Epithelial cell of prostate (primary cell): ENCODE data around the gene SNAP47.

ENCODE experiments used
- DNase-seq: peaks from one replicate; pipeline ENCODE4 v3.0.0-alpha.2; 2011; ENCODE audit warnings: low read depth, low spot score
- H3K27ac ChIP-seq: fragments of 450-650 bp; 2 replicates; pipeline ENCODE4 v1.5.1; 2017; ENCODE audit warnings: mild to moderate bottlenecking

The SNAP47 gene

DNA sequence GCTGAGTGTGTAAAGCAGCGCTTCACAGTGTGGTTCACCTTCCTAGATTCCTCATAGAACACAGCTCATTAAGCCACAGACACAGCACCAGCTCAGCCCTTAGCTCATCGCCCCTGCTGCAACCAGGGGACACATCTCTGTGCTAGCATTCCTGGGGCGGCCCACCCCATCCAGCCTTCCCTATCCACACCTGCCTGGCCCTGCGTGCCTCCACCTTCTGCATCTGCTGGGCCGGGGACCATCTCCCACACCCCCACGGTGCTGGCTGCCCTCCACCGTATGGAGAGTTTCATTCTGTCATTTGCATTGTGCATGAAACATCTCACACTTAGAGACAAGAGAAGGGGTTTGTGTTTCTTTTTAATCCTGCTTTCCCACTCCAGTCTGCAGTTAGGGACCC is 44.5 kb downstream of the SNAP47 start:
- no peak overlapping the region for H3K27ac ChIP-seq
- DNase-seq: no peak

DNA sequence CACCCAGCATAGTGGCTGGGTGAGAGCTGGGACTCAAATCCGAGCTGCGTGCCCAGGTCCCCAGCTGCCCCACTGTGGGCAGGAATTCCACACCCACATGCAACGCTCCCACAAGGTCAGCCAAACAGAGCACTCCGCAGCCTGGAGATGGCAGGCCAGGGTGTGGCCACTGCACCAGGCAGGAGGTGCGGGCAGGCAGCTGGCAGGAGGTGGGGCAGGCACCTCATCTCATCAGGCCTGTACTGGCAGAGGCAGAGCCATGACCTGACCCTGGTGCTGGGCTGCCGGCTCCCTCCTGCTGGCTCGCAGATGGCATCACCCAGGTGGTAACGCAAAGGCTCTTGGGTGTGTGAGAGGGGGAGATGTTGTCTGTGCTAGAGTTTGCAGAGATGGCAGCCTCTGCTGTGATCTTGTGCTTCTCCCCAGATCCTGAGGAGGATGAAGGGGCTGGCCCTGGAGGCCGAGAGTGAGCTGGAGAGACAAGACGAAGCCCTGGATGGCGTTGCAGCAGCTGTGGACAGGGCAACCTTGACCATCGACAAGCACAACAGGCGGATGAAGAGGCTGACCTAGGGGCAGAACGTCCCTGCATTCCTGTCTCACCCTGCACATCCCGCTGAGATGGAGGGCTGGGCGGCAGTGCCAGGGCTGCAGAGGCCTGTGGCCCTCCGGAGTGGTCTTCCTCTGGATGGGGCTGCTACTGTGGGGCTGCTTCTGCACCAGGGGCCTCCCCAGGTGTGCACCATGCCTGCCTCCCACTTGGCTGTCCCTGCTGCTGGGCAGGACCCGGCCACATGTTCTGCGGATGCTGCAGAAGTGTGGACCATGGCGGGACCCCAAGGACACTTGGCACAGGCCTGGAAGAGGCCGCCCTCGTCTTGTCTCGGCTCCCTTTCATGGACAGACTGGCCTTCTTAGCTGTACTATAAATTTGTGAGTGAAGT is 45.1 kb downstream of the SNAP47 start:
- DNase-seq: no peak
- no peak overlapping the region for H3K27ac ChIP-seq

DNA sequence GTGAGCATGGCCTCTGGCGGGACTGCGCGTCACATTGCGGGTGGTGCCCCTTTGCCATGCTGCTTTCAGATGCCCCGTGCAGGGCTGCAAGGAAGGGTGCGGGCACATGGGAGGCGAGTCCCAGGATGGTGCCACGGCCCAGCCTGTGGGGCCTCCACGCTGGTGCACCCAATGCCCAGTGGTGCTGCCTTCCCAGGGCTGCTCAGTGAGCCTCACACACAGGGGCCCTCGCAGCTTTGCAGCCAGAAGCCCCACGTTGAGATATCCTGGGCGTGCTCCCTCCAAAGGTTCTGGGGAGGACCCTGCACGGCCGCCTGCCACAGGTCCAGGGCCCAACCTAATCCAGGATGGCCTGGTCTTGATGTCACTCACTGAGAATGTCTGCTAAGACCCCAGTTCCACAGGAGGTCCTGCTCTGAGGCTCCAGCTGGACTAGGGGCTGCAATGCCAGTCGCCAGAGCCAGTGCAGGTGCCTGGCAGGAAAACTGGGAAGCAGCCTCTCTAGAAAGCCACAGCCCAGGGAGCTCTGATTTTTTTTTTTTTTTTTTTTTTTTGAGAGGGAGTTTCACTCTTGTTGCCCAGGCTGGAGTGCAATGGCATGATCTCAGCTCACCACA is 46.2 kb downstream of the SNAP47 start:
- H3K27ac ChIP-seq: no peak overlapping the region
- no peak for DNase-seq

DNA sequence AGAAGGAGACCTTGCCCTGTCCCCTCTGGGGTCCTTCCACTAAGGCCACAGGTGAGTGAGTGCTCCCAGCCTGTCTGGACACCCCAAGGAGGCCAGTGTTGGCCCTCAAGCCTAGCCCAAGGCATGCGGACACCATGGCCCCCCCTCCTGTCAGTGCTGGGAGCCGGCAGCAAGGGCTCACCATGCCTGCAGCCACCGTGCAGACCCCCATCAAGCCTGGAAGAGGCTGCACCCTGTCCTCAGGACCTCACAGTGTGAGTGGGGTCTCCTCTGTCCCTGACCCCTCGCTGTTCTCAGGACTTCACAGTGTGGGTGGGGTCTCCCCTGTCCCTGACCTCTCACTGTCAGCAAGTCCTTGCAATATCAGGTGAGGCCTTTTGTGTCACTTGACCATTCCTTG is 47.0 kb downstream of the SNAP47 start:
- no peak for DNase-seq

DNA sequence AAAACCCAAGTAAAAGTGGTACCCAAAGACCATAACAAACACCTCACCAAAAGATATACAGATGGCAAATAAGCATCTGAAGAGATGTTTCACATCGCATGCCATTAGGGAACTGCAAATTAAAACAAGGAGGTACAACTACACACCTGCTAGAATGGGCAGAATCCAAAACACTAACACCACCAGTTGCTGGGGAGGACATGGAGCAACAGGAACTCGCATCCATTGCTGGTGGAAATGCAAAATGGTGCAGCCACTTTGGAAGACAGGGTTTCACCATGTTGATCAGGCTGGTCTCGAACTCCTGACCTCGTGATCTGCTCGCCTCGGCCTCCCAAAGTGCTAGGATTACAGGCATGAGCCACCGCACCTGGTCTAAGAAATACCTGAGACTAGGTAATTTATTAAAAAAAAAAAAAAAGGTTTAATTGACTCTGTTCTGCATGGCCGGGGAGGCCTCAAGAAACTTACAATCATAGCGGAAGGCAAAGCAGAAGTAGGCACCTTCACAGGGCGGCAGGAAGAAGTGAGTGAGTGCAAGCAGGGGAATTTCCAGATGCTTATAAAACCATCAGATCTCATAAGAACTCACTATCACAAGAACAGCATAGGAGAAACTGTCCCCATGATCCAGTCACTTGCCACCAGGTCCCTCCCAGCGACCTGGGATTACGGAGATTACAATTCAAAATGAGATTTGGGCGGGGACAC is 50.0 kb downstream of the SNAP47 start:
- H3K27ac ChIP-seq: no peak overlapping the region
- no peak for DNase-seq

More for the DNA sequence above, 47.0 kb downstream of the SNAP47 start:
- H3K27ac ChIP-seq: no peak overlapping the region

DNA sequence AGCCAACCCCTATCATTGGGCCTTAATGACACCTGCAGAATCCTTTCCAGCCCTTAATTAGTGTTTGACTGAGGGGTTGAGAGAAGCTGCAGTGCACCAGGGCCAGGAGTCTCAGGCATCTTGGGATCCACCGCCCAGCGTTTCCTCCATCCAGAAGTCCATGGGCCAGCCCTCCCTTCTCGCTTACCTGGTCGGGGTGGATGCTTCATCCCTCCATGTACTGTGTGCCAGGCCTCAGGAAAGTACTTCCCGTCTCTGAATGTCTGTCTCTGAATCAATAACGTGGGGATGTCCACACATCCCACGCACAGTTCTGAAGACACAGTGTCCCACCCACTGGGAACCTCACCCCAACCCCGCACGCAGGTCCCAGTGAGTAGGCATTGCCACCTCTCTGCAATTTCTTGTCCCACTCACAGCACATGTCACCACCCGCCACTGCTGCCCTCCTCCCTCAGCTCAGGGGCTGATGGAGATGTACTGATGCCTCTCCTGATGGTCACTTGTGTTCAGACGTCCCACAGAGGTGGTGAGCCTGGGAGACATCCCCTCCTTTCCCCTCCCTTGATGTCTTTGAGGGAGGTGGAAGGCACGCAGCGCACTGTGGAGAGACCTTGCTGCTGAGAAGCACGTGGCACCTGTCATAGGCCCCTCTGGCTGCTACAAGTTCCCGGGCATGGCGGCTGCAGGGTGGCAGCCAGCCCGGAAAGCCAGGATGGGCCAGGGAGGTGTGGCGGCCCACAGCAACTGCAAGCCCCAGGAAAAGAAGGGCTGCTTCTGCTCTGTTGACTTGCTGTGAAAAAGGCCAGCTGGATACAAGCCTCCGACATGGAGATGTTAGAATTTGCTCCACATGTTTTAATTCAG is 50.8 kb downstream of the SNAP47 start:
- H3K27ac ChIP-seq: no peak overlapping the region
- DNase-seq: no peak

DNA sequence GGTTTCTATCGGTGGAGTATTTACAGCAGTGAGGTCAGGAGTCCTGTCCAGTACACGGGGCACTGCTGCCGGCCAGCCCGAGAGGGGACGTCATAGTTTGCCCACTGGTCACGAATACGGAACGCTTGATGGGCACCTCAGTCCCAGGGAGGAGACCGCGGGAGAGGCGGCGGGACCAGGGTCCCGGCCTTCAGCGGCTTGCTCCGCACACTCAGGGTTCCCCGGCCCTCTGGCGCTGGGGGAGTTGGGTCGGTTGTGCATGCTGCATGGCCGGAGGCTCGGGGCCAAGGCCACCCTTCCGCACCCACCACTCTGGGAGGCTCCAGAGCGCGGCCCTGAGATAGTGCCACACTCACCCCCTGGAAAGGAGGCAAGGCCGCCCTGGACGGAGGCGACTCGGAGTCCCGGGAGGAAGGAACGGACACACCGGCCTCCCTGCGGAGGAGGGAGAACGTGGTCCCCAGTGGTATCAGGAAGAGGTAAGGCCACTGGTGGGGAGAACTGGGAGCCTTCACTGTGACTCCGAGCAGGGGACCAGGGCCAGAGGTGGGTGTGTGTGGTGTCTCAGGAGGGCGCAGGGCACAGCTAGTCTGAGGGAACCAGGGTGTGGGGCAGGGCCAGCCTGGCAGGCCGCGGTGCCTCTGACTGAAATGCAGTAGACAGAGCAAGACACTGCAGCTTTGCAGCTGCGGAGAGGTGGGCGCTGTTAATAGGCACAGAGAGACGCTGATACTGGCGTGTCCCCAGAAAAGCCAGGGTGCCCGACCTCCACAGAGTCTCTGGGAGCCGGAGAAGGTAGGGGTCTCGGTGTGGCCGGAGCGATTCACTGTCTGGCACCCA is 51.7 kb downstream of the SNAP47 start:
- peak overlapping the region; percentile 22 for H3K27ac ChIP-seq
- DNase-seq: no peak

DNA sequence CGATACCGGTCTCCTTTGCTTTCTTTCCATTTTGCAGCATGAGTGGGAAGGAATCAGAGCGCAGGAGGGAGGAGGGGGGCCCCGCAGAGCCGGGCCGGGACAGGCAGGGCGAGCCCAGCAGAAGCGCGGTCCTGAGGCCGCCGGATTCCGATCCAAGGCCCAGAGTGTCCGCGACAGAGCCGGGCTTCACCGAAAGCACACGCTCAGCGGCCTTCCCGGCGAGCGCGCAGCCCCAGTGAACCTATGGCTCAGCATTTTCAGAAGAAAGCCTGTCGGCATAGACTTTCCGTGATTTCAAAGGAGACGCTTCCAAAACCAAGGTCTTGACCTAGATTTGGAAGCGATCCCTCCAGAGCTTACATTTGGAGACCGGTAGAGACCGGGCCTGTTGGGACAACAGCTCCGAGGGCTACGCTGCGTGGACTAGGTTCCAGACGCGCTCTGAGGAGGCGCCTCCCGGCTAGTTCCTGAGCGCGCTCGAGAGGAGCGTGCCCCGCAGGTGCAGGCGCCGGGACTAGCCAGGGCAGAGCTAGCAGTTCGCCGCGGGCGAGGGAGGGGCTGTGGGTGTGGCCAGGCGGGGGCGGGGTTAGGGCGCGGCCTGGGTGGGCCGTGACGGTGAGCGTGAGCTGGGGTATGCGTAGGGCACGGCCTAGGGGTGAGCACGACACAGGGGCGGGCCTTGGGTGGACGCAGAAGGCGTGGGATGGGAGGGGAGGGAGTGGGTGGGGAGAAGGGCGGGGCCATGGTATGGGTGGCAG is 52.5 kb downstream of the SNAP47 start:
- peak overlapping the region; percentile 22 for H3K27ac ChIP-seq
- DNase-seq: peak; percentile 74

DNA sequence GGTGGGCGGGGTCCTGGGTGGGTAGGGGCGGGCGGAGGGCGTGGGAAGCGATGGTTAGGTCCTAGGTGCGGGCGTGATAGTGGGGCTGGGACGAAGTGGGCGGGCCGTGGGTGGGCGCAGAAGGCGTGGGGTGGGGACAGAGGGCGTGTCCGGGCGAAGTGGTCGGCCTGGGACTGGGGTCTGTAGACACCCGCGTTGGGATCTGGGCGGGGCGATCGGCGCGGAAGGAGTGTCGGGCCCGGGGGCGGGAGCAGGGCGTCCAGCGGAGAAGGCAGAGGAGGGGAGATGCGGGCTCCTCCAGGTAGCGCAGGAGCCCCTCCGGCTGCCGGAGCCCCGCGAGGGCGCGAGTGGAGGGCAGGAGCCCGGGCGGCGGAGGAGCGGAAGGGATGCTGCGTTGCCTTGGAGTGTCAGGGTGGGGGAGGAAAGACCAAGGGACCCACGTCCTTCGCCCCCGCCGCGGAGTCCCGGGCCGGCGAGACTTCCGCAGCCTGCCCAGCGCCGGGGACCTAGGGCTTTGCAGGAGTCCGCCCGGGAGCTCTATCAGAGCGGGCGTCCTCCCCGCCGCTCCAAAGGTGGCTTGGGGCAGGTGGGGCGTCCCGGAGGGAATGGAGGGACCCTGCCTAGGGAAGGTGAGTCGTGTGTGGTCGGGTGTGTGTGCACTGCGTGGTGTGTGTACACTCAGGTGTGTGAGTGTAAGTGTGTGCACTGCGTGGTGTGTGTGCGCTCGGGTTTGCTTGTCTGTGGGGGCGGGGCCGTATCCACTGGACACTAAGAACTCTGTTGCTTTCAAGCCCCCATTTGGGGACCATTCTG is 53.2 kb downstream of the SNAP47 start:
- DNase-seq: no peak
- no peak overlapping the region for H3K27ac ChIP-seq

DNA sequence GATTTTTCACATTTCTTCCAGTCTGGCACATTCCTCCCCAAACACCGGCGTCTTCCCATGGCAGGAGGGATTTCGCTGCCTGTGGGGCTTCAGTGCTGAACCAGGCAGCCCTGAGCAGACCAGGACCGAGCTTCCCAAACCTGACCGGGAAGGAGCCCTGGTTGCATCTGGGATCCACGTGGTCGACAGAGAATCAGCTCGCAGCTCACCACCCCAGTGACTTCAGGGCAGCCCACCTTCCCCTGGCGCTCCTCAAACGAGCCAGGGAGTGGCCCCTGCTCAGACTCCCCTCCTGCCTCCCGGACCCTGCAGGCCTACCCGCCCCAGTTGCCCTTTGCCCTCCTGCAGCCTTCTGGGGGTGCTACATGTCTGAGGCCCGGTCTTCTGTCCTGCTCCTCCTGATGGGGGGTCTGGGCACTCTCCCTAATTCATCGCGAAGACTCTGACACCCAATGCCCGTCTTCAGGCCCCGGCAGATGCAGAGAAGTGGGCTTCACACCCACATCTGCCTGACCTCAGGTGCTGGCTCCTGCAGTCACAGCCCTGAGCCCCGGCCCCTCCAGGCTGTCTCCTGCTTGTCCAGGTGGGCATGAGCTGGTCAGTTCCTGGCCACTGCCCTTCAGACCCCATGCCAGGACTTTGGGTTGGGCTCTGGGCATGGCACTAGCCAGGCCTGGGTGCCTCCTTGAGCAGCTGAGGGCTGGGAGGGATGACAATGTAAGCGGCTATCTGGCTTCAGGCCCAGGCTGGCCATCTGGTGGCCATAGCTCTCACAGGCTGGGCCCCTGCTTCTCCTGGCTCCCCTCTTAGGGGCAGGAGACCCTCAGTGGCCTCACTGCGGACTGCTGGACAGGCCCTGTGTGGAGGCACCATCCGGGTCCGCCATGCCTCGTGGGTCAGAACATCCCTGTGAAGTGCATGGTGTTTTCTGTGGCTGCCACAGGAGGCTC is 54.1 kb downstream of the SNAP47 start:
- DNase-seq: no peak
- no peak overlapping the region for H3K27ac ChIP-seq

DNA sequence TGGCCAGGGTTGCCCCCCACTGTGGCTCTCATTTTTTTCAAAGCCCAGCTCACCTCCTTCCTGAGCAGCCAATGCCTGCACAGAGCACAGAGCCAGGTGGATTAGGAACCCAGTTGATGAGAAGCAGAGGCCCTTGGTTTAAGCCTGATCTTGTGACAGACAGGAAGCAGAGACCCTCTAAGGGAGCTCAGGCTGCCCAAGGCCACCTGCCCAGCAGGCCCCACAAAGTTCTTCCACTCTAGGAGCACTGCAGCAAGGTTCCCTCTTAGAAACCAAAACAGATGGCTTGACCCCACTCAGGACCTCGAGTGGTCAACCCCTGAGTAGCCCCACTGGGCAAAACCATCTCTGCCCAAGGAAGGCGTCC is 54.8 kb downstream of the SNAP47 start:
- DNase-seq: no peak
- no peak overlapping the region for H3K27ac ChIP-seq

DNA sequence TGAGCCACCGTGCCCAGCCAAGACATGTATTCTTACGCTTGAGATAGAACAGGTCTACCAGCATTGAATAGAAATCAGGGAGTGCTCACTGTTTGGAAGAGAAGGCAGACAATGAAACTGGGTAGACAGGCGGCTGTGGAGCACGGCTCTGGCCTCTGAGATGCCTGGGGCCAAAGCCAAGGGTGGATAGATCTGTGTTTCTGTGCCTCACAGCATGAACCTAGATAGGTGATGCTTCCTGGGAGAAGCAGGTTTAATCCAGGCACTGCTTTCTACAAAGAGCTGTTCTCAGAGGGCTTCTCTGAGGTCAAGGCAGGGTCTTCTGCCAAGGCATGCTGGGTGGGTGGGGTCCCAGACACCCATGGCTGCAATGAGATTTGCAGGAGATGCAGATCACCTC is 55.6 kb downstream of the SNAP47 start:
- DNase-seq: no peak
- H3K27ac ChIP-seq: no peak overlapping the region

DNA sequence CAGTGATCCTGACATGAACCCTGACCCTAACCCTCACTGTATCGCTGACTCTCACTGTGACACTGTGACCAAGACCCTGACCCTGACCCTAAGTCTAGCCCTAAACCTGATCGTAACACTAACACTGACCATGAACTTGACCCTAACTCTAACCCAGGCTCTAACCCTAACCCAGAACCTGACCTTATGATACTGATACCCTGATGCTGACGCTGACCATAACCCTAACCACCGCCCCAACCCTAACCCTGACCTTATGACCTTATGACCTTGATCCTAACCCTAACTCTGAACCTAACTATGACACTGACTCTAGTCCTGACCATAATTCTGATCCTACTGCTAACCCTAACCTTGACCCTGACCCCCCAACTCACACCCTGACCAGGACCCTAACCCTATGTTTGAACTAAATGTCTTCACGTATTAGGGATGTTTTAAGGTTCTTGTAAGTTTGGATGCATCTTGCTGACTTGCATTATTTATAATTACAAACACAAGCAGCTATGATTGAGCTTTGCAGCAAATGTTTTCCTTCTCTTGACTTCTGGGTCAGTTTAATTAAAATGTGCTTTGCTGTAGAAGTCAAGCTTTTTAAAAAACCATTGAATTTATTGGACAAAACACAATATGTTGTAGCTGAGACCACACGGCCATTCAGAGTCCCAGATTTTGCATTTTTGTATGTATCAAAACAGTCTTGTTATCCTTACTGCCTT is 56.3 kb downstream of the SNAP47 start:
- DNase-seq: no peak
- H3K27ac ChIP-seq: no peak overlapping the region

DNA sequence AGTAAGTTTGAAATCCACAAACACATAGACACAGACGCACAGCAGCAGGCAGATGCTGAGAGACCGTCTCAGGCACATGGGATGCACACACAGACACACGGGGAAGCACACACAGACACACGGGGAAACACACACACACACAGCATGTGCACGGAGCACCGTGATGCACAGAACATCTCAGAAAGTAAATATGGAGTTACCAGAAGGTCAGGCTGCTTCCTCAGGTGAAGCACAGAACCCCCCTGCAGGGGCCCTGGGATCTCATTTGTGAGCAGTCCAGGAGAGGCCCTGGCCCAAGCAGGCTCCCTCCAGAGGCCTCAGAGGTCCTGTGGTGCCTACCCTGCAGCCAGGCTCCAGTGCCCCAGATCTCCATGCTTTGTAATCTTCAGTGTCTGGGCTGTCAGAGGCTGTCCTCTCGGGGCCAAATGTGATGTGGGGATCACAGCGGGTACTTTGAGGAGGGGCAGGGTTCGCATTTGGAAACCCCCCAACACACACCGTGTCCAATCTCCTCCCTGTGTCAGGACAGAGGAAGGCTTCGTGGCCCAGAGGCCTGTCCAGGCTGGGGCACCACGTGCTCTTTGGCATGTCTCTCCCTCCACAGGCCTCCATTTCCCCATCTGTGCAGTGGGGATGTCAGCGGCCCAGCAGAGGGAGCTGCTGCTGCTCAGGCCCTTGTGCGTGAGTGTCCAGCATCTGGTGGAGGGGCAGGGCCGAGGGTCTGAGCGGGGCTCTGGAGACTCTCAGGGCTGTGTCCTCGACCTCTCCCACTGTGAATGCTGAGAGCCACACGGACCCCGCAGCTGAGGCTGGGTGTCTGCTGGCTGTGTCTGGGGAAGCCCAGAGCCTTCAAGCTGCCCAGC is 57.2 kb downstream of the SNAP47 start:
- DNase-seq: no peak
- H3K27ac ChIP-seq: no peak overlapping the region
